GM20000 (cell line): Measurements from ENCODE around the gene CDC34.

Experiments used
- DNase-seq: peaks from one replicate; pipeline ENCODE4 v3.0.0; 2012; ENCODE audit warnings: low spot score
- CTCF ChIP-seq: IDR thresholded peaks from 2 replicates; pipeline ENCODE4 v1.5.1; 2012; ENCODE audit warnings: mild to moderate bottlenecking, control low read depth; ENCODE audit errors: extremely low read depth, missing control alignments

CDC34 gene

DNA sequence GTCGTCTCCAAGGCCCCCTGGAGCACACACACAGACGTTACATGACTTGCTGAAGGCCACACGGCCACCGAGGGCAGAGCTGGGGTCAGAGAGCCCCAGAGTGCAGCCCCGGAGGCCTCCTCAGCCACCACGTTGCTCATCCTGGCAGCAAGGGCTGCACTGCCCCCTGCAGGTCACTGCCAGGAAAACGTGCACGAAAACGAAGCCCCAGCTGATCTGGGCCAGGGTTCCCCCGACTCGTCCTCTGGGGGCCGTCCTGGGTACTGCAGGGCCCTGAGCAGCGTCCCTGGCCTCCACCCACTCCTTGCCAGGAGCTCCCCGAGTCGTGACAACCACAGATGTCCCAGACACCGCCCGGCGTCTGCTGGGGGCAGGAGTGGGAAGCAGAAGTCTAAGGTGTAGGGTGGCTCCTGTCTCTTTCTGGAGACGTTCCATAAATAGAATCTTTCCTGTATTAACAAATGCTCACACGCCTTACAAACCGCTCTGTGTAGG, 20.9 kb upstream of the CDC34 start:
- peak; percentile 95 for TF ChIP-seq CTCF
- DNase-seq = peak; percentile 92

DNA sequence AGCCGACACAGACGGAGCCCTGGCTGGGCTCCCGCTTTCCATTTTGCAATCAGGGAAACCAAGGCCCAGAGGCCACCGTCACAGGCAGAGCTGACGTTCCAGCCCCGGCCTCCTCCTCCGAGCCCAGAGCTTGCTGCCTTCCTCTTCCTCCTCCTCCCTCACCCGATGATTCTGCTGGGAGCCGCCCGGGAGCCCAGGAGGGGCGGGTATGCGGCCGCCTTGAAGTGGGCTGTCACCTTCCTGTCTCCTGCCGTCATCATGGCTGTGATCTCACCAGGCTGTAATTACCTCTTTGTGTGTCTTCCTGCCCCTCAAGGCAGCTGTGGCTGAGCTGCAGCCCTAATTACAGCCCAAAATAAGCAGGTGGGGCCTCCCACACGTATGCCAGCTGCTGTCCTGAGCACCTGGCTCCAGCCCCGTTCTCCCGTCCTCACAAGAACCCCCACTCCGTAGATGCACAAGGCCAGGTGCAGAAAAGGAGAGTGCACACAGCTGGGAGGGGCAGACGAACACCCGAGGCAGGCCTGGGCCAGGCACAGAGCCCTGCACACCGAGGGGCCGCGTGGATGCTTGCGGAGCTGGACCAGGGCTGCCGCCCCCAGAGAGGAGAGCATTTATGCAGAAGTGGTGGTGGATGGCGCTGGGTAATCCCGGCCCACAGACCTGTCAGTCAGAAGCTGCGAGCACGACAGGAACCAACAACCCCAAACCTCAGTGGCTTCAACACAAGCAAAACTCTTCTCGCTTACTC, 20.3 kb upstream of the CDC34 start:
- DNase-seq = no peak
- no peak for TF ChIP-seq CTCF

DNA sequence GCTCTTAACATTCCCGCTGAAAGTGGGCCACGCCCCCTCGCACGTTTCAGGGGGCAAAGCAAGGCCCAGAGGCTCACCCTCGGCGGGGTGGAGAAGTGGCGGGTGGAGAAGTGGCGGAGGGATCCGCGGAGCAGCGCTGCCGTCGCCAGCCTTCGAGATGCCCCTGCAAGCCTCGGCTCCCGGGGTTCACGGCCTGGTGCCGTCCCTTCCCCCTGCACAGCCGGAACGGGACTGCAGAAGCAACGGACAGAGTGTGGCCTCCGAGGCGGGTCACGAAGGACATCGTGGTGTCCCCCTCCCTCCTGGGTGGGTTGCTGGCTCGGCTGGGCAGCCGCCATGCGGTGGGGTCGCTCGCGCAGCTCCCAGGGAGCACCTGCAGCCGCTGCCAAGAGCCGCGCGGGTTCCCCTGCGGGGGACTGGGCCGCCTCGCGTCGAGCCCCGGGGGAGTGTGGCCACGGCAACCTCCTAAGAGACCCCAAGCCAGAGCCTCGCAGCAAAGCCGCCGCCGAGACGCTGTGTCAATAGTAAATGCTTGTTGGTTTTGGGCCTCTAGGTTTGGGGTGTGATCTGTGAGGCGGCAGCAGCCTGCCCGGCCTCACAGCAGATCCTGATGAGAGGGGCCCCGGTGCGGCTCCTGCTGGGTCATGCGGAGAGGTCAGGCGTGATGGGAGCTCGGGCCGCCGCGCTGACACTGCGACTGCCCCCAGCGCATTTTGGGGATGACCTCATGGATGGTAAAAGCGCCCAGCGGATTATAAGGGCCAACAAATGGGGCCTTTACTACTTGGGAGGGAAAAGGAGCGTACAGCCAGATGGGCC, 18.8 kb upstream of the CDC34 start:
- TF ChIP-seq CTCF = no peak
- DNase-seq = no peak

DNA sequence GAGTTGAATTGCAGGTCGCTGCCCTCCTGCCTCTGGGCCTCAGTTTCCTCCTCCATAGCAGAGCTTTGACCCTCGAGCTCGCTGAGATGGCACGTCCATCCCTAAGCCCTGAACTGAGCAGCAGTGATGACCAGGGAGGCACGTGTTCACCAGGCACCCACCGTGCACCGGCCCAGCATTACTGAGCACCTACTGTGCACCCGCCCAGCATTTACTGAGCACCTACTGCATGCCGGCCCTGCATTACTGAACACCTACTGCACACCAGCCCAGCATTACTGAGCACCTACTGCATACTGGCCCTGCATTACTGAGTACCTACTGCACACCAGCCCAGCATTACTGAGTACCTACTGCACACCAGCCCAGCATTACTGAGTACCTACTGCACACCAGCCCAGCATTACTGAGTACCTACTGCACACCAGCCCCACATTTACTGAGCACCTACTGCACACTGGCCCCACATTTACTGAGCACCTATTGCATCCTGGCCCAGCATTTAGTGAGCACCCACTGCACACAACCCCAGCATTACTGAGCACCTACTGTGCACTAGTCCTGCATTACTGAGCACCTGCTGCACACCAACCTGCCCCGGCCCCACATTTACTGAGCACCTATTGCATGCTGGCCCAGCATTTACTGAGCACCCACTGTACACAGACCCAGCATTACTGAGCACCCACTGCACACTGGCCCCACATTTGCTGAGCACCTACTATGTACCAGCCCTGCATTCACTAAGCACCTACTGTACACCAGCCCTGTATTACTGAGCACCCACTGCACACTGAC, 18.0 kb upstream of the CDC34 start:
- no peak for DNase-seq
- TF ChIP-seq CTCF = no peak

- no peak for TF ChIP-seq CTCF
- no peak for DNase-seq
These were observed 17.3 kb upstream of the CDC34 start for GRCh38 chr19:514166-514663.

DNA sequence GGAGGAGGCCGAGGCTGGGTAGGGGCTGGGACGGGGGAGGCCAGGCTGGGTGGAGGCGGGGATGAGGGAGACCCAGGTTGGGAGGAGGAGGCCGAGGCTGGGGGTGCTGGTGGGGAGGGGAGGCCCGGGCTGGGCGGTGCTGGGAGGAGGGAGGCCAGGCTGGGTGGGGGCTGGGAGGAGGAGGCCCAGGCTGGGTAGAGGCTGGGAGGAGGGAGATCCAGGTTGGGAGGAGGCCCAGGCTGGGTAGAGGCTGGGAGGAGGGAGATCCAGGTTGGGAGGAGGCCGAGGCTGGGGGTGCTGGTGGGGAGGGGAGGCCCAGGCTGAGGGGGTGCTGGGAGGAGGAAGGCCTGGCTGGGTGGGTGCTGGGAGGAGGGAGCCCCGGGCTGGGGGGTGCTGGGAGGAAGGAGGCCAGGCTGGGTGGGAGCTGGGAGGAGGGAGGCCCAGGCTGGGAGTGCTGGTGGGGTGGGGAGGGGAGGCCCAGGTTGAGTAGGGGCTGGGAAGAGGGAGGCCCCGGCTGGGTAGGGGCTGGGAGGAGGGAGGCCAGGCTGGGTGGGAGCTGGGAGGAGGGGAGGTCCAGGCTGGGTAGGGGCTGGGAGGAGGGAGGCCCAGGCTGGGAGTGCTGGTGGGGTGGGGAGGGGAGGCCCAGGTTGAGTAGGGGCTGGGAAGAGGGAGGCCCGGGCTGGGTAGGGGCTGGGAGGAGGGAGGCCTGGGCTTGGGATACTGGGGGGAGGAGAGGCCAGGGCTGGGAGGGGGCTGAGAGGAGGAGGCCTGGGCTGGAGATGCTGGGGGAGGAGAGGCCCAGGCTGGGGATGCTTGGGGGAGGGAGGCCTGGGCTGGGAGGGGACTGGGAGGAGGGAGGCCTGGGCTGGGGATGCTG, 13.6 kb upstream of the CDC34 start:
- TF ChIP-seq CTCF = no peak
- no peak for DNase-seq
